ENCODE measurements around the gene SYK. TPM values are rescaled to one million over a fixed set of nuclear protein-coding genes. Genes with fewer than 3 reads are reported as not detected.

SYK gene
- total RNA-seq, 1 experiment from 2014 or later = 0.28 TPM

DNA sequence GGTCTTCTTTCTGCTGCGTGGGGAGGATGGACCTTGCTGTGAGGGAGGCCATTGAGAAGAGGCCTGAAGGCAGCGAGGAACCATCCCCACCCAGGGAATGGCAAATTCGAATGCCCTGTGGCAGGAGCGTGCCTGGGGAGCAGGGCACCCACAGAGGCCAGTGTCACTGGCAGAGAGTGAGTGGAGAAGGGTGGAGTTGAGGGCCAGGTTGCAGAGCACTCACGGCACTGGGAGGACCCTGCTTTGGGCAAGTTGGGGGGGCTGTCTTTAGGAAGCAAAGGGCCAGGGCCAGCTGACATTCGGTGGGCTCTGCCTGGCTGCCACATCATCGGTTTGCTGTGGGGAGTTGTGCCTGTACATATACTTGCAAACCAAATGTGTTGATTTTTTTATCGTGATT lies 47.2 kb downstream of the SYK start:
- Histone ChIP-seq H3K27me3 (ENCODE audit: control insufficient read depth, insufficient read depth, low read length) (no peaks in the 10 kb centered on the region), H3K9me3 (ENCODE audit: control insufficient read depth, insufficient read depth, low read depth, low read length) (no peaks in the 10 kb centered on the region), H3K4me1 (ENCODE audit: control insufficient read depth, insufficient read depth, low read length) (no peaks in the 10 kb centered on the region), H3K36me3 (ENCODE audit: control insufficient read depth, insufficient read depth, low read length) (no peaks in the 10 kb centered on the region), H3K4me3 (ENCODE audit: low read depth in 2 of 2, low read length in 2 of 2) (no peak overlapping the region), H3K27ac (ENCODE audit: low read length) (no peak overlapping the region)
- DNase-seq (ENCODE audit: low read depth, low spot score) = no peak
- no peak for ATAC-seq
- in situ Hi-C loops (cut with HindIII; ENCODE audit: low pct_unique_long_range_greater_than_20kb, low sequenced_read_pairs) = no loop called here
- no TSS peak for BruUV-seq (replicated peaks)
- ChIA-PET CTCF (no interaction called here), POLR2A (interaction anchor here (0.5 kb wide), 1 partner anchor 34 kb away, joined by 5 read pairs; no protein-coding TSS in a partner anchor)
- no peak for TF ChIP-seq TCF7L2 (IDR thresholded peaks at IDR 0.05; ENCODE audit: low read depth, low read length)
- intact Hi-C loops (cut with micrococcal nuclease; ENCODE audit: unreplicated experiment) = no loop called here

DNA sequence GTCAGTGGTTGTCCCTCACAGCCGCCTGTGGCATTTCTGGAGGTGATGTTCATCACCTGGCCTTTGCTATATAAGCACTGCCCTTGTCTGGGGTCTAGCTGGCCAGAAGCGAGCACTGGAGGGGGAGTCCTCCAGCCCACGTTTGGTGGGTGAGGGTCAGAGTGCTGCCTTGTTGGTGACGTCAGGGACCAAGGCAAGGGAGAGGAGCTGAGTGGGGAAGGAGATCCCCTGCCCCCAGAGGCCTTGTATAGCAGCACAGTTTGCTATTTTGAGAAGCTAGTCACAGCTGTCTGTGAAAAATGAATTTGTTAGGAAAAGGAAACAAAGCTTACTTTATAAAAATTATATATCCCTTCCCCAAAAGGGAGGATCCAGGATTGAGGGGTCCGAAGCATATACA lies 49.8 kb downstream of the SYK start:
- CTCF ChIA-PET = no interaction called here

DNA sequence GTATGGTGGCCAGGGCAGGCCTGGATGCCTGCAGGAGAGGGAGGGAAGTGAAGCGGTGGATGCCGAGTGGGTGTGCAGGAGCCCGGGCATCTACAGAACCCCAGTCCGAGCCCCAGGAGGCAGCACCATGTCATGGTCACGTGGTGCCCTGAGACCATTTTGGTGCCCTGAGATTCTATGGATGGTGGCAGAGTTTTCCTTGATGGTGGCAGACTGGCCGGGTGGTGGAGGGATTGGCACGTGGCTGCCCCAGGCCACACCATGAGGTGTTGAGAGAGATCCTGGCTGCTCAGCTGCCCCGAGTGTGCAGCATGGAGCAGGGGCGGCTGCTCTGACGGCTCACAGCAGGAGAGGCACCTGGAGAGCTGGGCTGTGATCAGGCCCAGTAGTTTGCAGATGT lies 52.3 kb downstream of the SYK start:
- Histone ChIP-seq H3K9me3 (ENCODE audit: control insufficient read depth, insufficient read depth, low read depth, low read length) (no peaks in the 10 kb centered on the region), H3K27me3 (ENCODE audit: control insufficient read depth, insufficient read depth, low read length) (no peaks in the 10 kb centered on the region), H3K4me1 (ENCODE audit: control insufficient read depth, insufficient read depth, low read length) (no peaks in the 10 kb centered on the region), H3K27ac (ENCODE audit: low read length) (no peak overlapping the region), H3K4me3 (ENCODE audit: low read depth in 2 of 2, low read length in 2 of 2) (no peak overlapping the region), H3K36me3 (ENCODE audit: control insufficient read depth, insufficient read depth, low read length) (no peaks in the 10 kb centered on the region)
- in situ Hi-C loops (cut with HindIII; ENCODE audit: low pct_unique_long_range_greater_than_20kb, low sequenced_read_pairs) = no loop called here
- intact Hi-C loops (cut with micrococcal nuclease; ENCODE audit: unreplicated experiment) = no loop called here
- DNase-seq (ENCODE audit: low read depth, low spot score) (no peak), ATAC-seq (no peak)
- POLR2A ChIA-PET = no interaction called here
- TF ChIP-seq SIN3A (IDR thresholded peaks at IDR 0.05; ENCODE audit: borderline replicate concordance, insufficient read depth, low read depth, low read length) = no peak
- no peak for TF ChIP-seq POLR2AphosphoS5 (IDR thresholded peaks at IDR 0.05; ENCODE audit: low read depth, low read length)
- TF ChIP-seq TCF7L2 (IDR thresholded peaks at IDR 0.05; ENCODE audit: low read depth, low read length) = no peak
- TF ChIP-seq, protein P1, sequence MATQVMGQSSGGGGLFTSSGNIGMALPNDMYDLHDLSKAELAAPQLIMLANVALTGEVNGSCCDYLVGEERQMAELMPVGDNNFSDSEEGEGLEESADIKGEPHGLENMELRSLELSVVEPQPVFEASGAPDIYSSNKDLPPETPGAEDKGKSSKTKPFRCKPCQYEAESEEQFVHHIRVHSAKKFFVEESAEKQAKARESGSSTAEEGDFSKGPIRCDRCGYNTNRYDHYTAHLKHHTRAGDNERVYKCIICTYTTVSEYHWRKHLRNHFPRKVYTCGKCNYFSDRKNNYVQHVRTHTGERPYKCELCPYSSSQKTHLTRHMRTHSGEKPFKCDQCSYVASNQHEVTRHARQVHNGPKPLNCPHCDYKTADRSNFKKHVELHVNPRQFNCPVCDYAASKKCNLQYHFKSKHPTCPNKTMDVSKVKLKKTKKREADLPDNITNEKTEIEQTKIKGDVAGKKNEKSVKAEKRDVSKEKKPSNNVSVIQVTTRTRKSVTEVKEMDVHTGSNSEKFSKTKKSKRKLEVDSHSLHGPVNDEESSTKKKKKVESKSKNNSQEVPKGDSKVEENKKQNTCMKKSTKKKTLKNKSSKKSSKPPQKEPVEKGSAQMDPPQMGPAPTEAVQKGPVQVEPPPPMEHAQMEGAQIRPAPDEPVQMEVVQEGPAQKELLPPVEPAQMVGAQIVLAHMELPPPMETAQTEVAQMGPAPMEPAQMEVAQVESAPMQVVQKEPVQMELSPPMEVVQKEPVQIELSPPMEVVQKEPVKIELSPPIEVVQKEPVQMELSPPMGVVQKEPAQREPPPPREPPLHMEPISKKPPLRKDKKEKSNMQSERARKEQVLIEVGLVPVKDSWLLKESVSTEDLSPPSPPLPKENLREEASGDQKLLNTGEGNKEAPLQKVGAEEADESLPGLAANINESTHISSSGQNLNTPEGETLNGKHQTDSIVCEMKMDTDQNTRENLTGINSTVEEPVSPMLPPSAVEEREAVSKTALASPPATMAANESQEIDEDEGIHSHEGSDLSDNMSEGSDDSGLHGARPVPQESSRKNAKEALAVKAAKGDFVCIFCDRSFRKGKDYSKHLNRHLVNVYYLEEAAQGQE (IDR thresholded peaks at IDR 0.05; ENCODE audit: insufficient read depth in 1 of 2, low read depth in 2 of 2, low read length in 1 of 2) = no peak
- CTCF ChIA-PET = no interaction called here
- BruUV-seq (replicated peaks) = no TSS peak

More for the DNA sequence above, 49.8 kb downstream of the SYK start:
- H3K4me1 ChIP-seq (ENCODE audit: control insufficient read depth, insufficient read depth, low read length) = no peaks in the 10 kb centered on the region
- no peak for DNase-seq (ENCODE audit: low read depth, low spot score)
- BruUV-seq (replicated peaks) = no TSS peak
- no peak overlapping the region for H3K27ac ChIP-seq (ENCODE audit: low read length)
- POLR2A ChIA-PET = no interaction called here
- no peaks in the 10 kb centered on the region for H3K36me3 ChIP-seq (ENCODE audit: control insufficient read depth, insufficient read depth, low read length)
- ATAC-seq = no peak
- intact Hi-C loops (cut with micrococcal nuclease; ENCODE audit: unreplicated experiment) = no loop called here
- no peaks in the 10 kb centered on the region for H3K27me3 ChIP-seq (ENCODE audit: control insufficient read depth, insufficient read depth, low read length)
- in situ Hi-C loops (cut with HindIII; ENCODE audit: low pct_unique_long_range_greater_than_20kb, low sequenced_read_pairs) = no loop called here
- H3K9me3 ChIP-seq (ENCODE audit: control insufficient read depth, insufficient read depth, low read depth, low read length) = no peaks in the 10 kb centered on the region
- no peak overlapping the region for H3K4me3 ChIP-seq (ENCODE audit: low read depth in 2 of 2, low read length in 2 of 2)
- TF ChIP-seq TCF7L2 (IDR thresholded peaks at IDR 0.05; ENCODE audit: low read depth, low read length) = no peak
- TF ChIP-seq POLR2AphosphoS5 (IDR thresholded peaks at IDR 0.05; ENCODE audit: low read depth, low read length) = no peak
- TF ChIP-seq, protein P2, sequence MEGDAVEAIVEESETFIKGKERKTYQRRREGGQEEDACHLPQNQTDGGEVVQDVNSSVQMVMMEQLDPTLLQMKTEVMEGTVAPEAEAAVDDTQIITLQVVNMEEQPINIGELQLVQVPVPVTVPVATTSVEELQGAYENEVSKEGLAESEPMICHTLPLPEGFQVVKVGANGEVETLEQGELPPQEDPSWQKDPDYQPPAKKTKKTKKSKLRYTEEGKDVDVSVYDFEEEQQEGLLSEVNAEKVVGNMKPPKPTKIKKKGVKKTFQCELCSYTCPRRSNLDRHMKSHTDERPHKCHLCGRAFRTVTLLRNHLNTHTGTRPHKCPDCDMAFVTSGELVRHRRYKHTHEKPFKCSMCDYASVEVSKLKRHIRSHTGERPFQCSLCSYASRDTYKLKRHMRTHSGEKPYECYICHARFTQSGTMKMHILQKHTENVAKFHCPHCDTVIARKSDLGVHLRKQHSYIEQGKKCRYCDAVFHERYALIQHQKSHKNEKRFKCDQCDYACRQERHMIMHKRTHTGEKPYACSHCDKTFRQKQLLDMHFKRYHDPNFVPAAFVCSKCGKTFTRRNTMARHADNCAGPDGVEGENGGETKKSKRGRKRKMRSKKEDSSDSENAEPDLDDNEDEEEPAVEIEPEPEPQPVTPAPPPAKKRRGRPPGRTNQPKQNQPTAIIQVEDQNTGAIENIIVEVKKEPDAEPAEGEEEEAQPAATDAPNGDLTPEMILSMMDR (IDR thresholded peaks at IDR 0.05) = no peak
- no peak for TF ChIP-seq SIN3A (IDR thresholded peaks at IDR 0.05; ENCODE audit: borderline replicate concordance, insufficient read depth, low read depth, low read length)
- TF ChIP-seq, protein P1 (IDR thresholded peaks at IDR 0.05; ENCODE audit: insufficient read depth in 1 of 2, low read depth in 2 of 2, low read length in 1 of 2) = no peak
